Endothelial cell of umbilical vein (primary cell): ENCODE results near the gene TGFBR3.

Source experiments
- CTCF ChIP-seq, 2 donors: IDR thresholded peaks; 1 replicate in 1 of 2; 2 replicates in 1 of 2; pipeline ENCODE4 v1.5.1; 2011; ENCODE audit warnings: low read length in 2 of 2, mild to moderate bottlenecking in 2 of 2, moderate library complexity in 2 of 2, control low read depth in 1 of 2, inconsistent platforms in 1 of 2, low read depth in 1 of 2; ENCODE audit not compliant: insufficient read depth in 1 of 2; ENCODE audit errors: extremely low read depth in 1 of 2
- MAX ChIP-seq: IDR thresholded peaks from 2 replicates; pipeline ENCODE4 v1.6.1; 2011; ENCODE audit not compliant: insufficient read depth, insufficient read length
- POLR2A ChIP-seq: IDR thresholded peaks from 2 replicates; pipeline ENCODE4 v1.6.1; 2012; ENCODE audit warnings: low read depth, mild to moderate bottlenecking, control low read depth, low read length

- no peak for TF ChIP-seq CTCF (IDR thresholded peaks at IDR 0.05; ENCODE audit: extremely low read depth in 1 of 2, insufficient read depth in 1 of 2, low read depth in 1 of 2, low read length in 2 of 2)
- no peak for TF ChIP-seq POLR2A
- TF ChIP-seq MAX = no peak
Observed at GRCh38 chr1:91912266-91912665, 26.3 kb upstream of the TGFBR3 start.
